GM18951 (cell line): Measurements from ENCODE around the gene DDX6.
"Not testable (repeated sequence)": the region's sequence is repeated elsewhere in the genome, so short reads cannot be mapped to it uniquely, and the experiment has no call there.

Source experiments
- POLR2A ChIP-seq: IDR thresholded peaks from 4 replicates; pipeline ENCODE4 v1.6.1; 2011; ENCODE audit warnings: mild to moderate bottlenecking; ENCODE audit not compliant: insufficient read length, insufficient read depth; ENCODE audit errors: extremely low read depth
- in situ Hi-C: fragments of 300-500 bp; cut with MboI; formaldehyde crosslinking; loops from one replicate; pipeline ENCODE4 v1.12.0; 2022; ENCODE audit warnings: low sequenced_read_pairs, mixed read lengths, inconsistent platforms; ENCODE audit not compliant: unreplicated experiment

DDX6 gene

GRCh38 chr11:118778898-118779297 lies 12.1 kb downstream of the DDX6 start:
- no peak for TF ChIP-seq POLR2A
- in situ Hi-C loops = no loop called here

- in situ Hi-C loops = no loop called here
- TF ChIP-seq POLR2A = no peak
Measured at GRCh38 chr11:118774032-118774431, 16.9 kb downstream of the DDX6 start.

GRCh38 chr11:118771547-118772288 lies 19.2 kb downstream of the DDX6 start:
- TF ChIP-seq POLR2A = no peak
- in situ Hi-C loops = no loop called here

- in situ Hi-C loops = no loop called here
- TF ChIP-seq POLR2A = no peak
Measured at GRCh38 chr11:118768690-118769089, 22.3 kb downstream of the DDX6 start.

GRCh38 chr11:118766035-118766434 lies 24.9 kb downstream of the DDX6 start:
- no peak for TF ChIP-seq POLR2A
- in situ Hi-C loops = no loop called here

- in situ Hi-C loops = not testable (repeated sequence)
Measured at GRCh38 chr11:118765095-118765691, 25.8 kb downstream of the DDX6 start.

- TF ChIP-seq POLR2A = no peak
- in situ Hi-C loops = no loop called here
Measured at GRCh38 chr11:118763041-118763440, 27.9 kb downstream of the DDX6 start.

- in situ Hi-C loops = not testable (repeated sequence)
Measured at GRCh38 chr11:118761981-118762380, 29.0 kb downstream of the DDX6 start.

- in situ Hi-C loops = no loop called here
- no peak for TF ChIP-seq POLR2A
Measured at GRCh38 chr11:118757876-118758399, 33.0 kb downstream of the DDX6 start.

GRCh38 chr11:118752654-118753053 lies 38.3 kb downstream of the DDX6 start:
- in situ Hi-C loops = no loop called here
- TF ChIP-seq POLR2A = no peak

GRCh38 chr11:118749429-118749828 lies 41.5 kb downstream of the DDX6 start:
- in situ Hi-C loops = no loop called here
- no peak for TF ChIP-seq POLR2A

- no peak for TF ChIP-seq POLR2A
- in situ Hi-C loops = no loop called here
Measured at GRCh38 chr11:118748056-118748455, 42.9 kb downstream of the DDX6 start.

- no peak for TF ChIP-seq POLR2A
- in situ Hi-C loops = no loop called here
Measured at GRCh38 chr11:118746988-118747585, 43.9 kb downstream of the DDX6 start.

- in situ Hi-C loops = no loop called here
- TF ChIP-seq POLR2A = no peak
Measured at GRCh38 chr11:118744046-118744445, 46.9 kb downstream of the DDX6 start.

- in situ Hi-C loops = no loop called here
- TF ChIP-seq POLR2A = no peak
Measured at GRCh38 chr11:118742304-118742703, 48.7 kb downstream of the DDX6 start.
